Activated CD4-positive, alpha-beta T cell treated with anti-CD3 and anti-CD28 coated beads for 4 hours (primary cell): Measurements from ENCODE around the gene RGS7.

Experiments used
- DNase-seq, 2 donors: peaks; one replicate each; pipeline ENCODE4 v3.0.0-alpha.2; 2020

Gene RGS7

DNA sequence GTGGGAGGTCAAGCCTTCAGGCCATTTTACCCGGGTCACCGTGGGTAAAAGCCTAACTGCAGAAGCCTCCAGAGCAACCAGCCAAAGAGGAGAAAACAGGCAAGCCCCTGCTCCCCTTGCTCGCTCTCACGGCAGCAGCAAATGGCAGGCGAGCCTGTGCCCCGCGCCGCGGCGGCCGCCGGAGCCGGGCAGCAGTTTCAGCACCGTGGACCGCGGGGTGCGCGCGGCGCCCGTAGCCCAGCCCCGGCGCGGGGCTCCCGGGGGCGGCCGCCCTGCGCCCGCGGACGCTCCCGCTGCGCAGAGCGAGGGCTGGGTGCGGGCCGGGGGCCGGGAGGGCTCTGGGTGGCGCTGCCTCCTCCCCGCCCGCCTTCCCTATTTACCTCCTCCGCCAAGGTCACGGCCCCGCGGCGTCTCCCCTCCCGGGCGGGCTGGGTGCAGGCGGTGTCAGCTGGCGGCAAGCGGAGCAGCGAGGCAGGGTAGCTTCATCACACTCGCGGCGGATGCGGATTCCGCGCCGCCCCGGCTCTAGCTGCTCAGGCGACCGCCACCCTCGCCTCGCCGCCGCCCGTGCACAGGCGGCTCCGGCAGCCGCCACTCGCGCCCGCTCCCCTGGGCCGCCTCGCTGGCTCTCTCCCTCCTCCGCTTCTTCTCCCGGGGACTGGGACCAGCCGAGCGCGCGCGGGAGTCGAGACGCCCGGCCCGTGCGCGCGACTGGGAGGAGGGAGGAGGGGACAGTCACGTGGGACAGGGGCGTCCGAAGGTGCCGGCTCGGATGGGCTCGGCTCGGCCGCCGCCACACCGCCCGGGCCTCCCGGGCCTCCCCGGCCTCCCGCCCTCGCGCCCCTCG lies at the start of gene RGS7:
Gene RGS7 (minus strand): TSS at position 687 of the 847 bp plus-strand sequence.
- DNase-seq, result no peak

DNA sequence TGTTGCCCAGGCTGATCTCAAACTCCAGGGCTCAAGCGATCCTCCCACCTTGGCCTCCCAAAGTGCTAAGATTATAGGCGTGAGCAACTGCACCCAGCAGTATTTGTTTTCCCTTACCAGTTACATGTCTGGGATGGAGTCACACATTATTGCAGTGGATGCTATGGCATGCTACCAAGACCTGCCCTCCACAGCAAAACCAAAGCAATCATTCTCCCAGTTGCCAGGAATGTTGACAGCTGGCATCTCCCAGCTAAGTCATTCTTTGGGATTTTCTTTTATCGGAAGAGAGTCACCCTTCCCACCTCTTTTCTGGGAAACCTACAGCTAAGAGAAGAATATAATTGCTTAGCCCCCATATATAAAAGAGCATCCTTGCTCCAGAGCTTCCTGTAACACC lies 49.4 kb upstream of the RGS7 start:
- no peak for DNase-seq

DNA sequence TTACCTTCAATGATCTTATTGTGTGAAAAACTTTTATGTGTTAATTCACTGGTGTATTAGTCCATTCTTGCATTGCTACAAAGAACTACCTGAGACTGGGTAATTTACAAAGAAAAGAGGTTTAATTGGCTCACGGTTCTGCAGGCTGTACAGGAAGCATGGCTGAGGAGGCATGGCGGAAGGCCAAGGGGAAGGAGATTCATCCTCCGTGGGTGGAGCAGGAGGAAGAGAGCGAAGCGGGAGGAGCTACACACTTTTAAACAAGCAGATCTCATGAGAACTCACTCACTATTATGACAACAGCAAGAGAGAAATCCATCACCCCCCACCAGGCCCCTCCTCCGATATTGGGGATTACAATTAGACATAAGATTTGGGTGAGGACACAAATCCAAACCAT lies 44.2 kb upstream of the RGS7 start:
- no peak for DNase-seq

DNA sequence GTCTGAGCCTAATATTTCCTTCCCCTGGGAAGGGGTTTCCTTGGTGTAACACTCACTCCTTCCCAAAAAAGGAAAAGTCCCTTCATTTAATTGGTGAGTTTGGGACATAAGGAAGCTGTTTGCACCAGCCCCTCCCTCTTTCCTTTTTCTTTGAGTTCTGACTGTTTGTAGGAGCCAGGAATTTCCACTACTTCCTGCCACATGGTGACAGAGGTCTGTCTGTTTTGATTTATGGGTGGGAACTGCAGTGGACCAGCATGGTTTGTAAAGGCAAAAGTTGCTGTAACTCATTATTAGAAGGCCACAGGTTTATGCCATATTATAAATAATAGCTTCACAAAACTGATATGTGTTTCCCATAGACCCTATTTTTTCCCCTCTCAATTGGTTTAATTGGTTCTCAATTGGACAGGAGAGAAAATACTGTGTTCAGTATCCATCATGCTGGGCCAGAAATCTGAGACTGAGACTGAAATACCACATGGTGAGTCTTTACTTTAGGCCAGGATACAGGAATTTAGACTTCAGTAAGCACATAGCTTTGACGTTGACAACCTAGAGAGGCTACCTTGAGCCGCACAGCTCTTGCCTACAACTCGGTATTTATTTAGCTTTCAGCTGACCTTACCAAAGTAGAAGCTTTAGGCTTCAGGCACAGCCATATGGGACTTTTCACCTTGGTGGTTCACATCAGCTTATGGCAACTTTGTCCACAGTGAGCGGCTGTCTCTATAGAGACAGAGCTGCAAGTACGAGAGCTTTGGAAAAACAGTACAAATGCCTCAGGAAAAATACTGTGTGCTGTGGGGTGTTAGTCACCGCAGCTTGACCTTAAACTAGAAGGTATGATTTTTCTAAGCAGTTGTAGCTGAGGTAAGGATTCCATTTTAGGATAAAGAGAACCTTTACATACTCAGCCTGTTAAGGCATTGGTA lies 40.0 kb upstream of the RGS7 start:
- DNase-seq, result no peak

DNA sequence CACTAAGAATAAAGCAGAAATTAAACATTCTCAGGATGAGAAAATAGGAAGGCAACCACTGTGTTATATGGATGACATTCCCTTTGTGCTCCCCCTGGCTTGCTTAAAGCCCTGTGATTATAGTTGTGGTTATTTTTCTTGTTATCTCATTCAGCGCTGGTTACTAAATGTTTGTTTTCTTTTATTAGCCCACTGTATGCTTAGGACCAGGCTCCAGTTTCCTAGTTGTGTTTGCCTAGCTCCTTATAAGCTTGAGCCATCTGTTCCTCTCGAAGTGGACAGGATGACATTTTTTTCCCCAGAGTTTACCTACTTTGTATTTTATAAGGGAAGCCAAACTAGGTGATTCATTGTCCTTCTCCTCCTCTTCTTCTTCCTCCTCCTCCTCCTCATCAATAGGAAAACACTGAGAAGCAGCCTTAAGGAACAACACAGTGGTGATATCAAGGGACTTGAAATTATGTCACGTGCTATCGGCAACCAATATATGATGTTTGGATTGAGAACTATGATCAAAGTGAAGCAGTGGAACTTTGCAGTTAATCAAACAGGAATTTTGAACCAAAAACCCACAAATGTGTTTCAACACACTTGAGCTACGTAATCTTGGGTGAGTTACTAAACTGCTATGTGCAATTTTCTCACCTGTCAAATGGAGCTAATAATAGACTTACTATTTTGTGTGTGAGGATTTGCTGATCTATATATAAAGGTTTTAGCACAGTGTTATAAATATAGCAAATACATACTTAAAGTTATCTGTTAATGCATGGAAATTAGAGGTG lies 35.1 kb upstream of the RGS7 start:
- DNase-seq, result no peak

DNA sequence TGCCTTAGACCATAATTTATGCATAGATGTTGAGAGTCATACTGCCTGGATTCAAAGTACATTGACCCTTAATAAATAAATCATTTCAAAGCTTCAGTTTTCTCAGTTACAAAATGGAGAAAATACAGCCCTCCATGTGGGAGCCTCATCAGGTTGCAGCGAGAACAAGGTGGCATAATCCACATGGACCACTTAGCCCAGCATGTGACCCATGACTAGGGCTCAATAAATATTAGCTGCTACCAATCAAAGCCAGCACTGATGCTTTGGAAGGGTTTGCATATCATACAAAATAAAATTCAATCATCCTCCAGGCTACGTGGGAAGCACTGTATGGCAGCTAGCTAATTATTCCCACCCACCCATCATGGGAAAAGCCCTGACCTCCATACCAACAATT lies 33.5 kb upstream of the RGS7 start:
- no peak for DNase-seq

DNA sequence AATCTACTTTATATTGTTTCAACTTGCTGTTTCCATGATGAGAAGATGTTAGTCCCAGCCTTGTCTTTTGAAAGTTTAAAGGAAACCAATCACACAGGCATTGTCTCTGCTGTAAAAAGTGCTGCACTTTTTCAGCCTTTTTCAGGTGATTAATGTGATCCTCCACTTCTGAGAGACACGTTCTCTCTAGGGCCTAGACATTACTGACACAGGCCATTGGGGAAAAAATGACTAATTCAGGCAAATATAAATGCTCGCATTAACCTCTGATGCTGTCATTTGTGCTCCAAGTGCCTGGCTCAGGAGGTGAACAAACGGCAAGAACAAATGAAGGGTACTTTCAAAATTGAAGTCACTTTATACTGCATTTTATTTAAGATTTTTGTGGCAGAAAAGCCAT lies 32.4 kb upstream of the RGS7 start:
- no peak for DNase-seq

DNA sequence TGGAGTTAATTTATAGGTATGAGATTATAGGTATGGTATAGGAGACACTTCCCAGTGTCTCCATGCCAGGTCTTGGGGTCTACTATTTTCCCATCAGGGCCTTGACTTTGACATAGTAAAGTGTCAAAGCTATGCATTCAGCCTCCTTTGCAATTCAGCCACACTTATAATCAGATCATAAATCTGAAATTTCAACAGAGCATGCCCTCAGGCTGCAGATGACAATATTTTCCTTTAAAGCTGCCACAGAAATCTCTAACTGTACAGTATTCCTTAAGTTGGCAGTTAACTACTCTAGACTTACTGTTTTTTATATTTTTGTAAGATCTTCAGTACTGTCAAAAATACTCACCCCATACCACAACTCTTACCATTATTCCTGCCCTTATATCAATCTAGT lies 30.2 kb upstream of the RGS7 start:
- no peak for DNase-seq

DNA sequence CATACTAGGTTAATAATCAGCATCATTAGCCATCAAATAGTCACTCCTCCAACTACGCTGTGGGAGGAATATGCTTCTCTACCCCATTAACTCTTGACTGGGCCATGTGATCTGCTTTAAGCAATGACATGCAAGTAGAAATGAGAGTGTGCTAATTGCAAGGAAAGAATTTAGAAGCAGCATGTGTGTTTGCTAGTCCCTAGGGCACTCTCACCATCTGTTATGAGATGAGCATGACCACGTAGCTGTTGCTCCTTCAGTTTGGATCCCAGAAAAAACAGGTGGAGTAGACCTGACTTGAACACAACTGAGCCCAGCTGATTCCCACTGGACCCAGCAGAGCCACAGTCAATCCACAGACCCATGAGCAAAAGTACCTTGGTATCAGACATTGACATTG lies 19.7 kb upstream of the RGS7 start:
- DNase-seq, result no peak

DNA sequence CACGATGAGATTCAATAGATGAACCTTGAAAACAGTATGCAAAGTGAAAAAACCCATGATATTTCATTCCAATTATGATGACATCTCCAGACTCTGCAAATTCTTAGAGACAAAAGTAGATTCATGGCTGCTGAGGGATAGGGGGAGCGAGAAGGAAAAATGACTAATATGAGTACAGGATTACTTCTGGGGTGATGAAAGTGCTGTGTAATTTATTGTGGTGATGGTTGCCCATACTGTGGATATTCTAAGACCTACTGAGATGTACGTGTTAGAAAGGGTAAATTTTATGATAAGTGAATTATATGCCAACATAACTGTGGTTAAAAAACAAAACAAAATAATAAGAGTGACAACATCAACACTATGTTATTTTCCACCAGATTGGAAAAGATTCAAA lies 18.9 kb upstream of the RGS7 start:
- DNase-seq, result no peak

DNA sequence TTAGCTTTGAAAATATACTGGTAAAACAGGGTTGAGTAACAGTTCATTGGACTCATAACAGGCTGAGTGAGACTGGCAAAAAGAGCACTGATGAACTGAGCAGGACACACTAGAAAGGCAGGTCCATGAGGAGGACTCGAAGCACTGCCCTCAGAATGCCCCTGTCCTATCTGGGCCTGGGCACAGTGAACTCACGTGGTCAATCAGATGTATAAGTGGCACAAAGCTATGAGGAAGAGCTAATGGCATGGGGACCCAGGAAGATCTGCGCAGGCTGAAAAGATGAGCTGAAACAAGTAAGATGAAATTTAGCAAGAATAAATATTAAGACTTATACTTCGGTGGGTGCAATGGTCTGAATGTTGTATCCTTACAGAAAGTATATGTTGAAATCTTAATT lies 9.2 kb upstream of the RGS7 start:
- DNase-seq, result no peak

DNA sequence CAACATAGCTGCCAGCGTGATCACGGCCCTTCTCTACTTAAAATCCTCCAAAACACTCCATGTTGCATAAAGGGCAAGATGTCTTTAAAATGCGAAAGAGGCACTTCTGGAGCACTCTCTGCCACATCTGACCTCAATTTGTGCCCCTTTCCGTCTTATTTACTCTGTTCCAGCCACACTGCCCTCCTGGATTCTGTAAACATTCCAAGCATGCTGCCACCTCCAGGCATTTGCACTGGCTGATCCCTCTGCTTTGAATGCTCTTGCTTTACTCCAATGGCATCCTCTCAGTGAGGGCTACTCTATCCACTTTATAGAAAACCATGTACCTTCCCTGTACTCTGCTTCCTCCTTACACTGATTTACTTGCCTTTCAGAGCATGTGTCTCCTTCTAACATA lies 5.3 kb upstream of the RGS7 start:
- no peak for DNase-seq

DNA sequence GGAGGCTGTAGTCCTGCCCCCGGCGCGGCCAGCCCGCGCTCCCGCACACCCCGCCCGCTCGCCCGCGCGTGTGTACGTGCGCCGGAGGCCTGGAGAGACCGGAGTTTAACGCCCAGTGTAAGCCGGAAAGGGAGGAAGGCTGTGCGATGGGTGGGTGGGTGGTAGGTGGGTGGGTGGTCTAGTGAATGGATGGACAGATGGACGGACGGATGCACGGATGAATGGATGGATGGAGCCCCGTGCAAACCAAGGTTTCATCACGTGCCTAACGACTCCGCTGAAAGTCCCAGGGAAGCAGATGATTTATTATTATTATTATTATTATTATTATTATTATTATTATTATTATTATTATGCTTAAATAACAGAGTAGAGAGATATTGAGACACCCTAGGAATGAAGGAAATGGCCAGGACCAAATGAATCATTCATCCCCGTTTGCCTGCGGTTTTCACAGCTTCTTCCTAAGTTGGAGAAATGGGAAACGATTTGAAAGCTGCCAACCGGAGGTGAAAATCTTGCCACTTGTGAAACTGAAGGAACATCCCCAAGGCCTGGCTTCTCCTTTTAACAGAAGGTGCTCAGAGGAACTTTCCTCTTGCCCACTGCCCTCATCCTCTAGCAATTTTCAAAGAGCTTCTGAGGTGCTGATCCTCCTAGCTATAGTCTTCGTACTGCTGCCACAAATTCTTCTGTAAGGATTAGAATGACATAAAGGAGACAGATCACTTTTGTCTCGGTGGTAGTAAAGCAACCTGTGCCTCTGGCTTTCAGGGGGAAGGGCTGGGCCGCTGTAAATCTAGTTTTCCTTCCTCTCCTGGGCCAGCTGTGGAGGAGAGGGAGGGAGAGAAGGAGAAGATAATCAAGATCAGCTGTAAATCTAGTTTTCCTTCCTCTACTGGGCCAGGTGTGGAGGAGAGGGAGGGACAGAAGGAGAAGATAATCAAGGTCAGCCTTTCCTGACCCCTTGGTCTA lies 648 bp upstream of the RGS7 start:
- DNase-seq, result no peak

DNA sequence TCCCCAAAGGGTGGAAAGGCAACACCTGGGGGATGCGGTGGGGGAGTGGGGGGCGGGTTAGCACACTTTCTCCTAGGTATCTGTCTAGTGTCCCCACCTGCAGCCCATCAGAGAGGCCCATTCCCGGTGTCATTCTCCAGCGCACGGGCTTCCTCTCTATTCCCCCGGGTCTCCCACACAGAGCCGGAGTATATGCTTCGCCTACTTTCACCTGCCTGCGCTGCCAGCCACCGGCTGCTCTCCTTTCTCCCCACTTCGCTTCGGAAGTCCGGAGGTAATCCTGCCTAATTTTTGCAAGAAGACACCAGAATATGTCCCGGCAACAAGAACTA lies 852 bp downstream of the RGS7 start:
- no peak for DNase-seq

DNA sequence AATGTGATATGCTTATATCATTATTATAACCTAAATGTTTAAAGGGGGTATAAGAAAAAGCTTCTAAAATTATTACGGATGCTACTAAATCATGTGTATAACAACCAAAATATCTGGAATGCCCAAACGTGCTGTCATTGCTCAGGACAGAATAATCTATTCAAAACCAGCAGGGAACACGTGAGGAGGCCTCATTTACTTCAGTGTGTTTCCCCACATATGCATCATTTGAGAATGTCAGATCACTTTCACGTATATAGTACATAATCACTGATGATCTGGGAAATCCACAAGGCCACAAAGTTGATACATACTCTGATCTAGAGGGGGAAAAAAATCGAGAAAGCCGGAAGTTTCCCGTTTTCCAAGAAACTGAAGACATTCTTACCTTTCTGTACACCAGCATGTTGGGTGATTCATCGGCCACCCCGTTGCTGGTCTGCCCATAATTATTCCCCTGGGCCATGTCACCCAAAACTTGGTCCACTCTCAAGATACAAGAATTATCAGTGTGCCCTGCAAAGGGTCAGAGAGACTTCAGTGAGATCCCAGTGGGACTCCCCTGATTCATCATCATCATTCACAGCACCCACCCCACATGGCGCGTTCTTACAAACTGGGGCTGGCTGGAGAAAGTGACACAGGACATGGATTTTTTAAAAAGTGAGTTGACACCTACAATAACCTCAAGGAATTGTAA lies 1.5 kb downstream of the RGS7 start:
- no peak for DNase-seq

DNA sequence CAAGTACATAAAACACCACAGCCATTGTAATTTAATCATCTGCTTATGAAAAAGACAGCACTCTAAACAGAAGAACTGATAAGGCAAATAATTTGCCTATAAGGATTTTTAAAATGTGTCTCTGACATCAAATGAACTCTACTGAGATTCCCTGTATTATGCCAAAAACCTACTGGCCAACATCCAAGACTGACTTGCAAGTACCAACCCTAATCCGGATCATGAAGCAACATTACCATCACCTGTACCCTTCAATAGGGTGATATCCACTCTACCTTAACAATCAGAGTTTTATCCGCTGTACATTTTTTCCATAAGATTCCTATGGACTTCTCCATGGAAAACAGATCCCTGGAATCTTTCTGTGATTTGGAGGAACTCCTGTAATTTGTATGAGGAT lies 4.6 kb downstream of the RGS7 start:
- no peak for DNase-seq

DNA sequence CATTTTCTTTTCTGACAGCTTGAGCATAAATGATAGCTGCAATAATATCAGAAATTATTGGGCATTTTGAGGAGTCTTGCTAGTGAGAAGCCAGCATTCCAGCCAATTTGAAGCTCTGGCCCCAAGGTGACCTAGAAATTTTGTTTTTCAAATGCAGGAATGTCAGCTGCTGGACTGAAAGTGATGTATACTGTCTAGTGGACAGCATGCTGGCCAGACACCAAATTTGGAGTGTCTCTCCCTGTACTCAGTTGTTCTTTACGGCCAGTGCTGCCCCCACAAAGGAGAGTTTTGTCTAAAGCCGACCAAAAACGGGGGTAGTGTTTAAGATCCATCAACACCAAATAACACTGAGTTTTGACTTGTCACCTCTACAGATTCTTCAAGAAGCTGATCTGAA lies 5.2 kb downstream of the RGS7 start:
- no peak for DNase-seq

DNA sequence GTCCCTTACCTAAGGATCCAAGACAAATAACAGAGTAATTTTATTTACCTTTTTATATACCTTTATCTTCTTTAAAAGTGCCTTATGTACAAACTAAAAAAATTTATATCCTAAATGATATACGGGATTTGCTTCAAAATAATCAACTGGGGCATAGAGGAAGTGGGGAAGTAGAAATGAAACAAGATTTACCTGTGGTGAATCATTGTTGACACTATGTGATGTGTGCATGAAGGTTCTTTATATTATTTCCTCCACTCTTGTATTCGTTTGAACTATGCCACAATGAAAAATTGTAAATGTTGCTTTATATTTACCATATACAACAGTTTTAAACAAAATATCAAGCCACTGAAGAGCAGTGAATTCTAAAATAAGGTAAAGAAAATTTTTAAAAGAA lies 13.0 kb downstream of the RGS7 start:
- DNase-seq, result no peak

DNA sequence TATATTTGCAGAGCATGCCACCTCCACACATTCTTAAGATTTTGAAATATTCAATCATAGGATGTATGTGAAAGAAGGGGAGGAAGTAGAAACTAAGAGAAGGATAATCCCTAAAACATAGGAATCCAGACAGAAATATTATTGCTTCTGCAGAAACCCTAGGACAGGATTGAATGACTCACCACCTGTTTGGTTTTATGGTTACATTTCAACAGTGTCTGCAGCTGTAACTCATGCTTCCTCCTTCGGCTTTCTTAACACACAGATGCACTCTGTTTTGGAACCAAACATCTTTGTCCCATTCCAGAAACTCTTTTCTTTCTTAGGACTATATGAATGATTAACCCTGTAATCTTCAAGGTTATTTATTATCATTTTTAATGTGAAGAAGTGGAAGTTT lies 20.7 kb downstream of the RGS7 start:
- no peak for DNase-seq

DNA sequence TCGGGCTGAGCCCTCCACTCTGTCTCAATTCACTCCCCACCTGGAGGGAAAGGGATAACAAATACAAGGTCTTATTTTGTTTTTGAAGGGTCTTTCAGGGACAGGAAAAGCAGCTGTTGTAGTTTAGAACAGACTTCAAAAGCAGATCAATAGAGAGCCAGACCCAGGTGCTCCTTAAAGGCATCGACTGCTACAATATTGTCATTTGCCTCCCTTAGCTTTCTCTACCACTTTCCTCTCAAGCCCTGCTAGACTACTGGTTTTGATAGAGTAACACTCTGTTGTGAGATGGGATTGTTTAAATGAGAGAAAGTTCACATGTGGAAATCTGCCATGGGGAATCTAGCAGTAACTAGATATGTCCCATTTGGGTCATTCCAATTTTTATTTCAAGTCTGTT lies 24.0 kb downstream of the RGS7 start:
- no peak for DNase-seq

DNA sequence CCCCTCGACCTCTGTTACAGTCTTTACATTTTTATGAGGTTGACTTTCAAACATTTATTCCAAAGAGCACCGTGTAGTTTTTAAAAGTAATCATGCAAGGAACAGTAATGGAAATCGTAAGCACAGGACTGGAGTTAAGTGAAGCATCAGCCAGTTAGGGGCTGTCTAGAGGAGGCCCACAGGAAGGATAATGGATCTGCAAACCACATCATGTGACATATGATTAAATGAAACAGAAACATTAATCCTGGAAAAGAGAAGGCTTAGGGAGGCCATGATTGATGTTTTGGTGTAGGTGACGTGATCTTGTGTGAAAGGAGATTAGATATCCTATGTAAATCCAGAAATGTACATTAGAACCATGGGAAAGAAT lies 25.0 kb downstream of the RGS7 start:
- no peak for DNase-seq
